Thoracic aorta (tissue), 2 donors: Measurements from ENCODE around the gene SF1. TPM values are rescaled to one million over a fixed set of nuclear protein-coding genes. Genes with fewer than 3 reads are reported as not detected.

ENCODE experiments used
- ATAC-seq: fragments of 150-250 bp; one replicate; pipeline ENCODE4 v1.8.0; 2017; ENCODE audit warnings: low read depth; ENCODE audit not compliant: insufficient number of reproducible peaks, low FRiP score
- DNase-seq: peaks from one replicate; pipeline ENCODE4 v3.0.0-alpha.2; 2020; ENCODE audit warnings: low spot score
- H3K27ac ChIP-seq, 2 donors: fragments of 200-600 bp; sonication (generic); 1 replicate in 1 of 2; 2 replicates in 1 of 2; pipeline ENCODE4 v1.5.1; 2016; ENCODE audit warnings: mild to moderate bottlenecking in 2 of 2, moderate library complexity in 2 of 2
- H3K27me3 ChIP-seq: fragments of 200-600 bp; sonication (generic); replicated peaks from 2 replicates; pipeline ENCODE4 v1.6.0; 2016; ENCODE audit warnings: mild to moderate bottlenecking; ENCODE audit not compliant: insufficient read depth
- H3K36me3 ChIP-seq: fragments of 200-600 bp; sonication (generic); one replicate; pipeline ENCODE4 v1.5.1; 2016
- H3K4me1 ChIP-seq, 2 donors: fragments of 200-600 bp; sonication (generic); 1 replicate in 1 of 2; 2 replicates in 1 of 2; pipeline versions ENCODE4 v1.5.1 to v1.6.0; 2016; ENCODE audit warnings: low read depth in 2 of 2, mild to moderate bottlenecking in 1 of 2; ENCODE audit not compliant: control insufficient read depth in 1 of 2
- H3K4me3 ChIP-seq: fragments of 200-600 bp; sonication (generic); 2 replicates; pipeline ENCODE4 v1.5.1; 2016; ENCODE audit warnings: mild to moderate bottlenecking
- H3K9me3 ChIP-seq: fragments of 200-600 bp; sonication (generic); 2 replicates; pipeline ENCODE4 v1.5.1; 2016
- CTCF ChIP-seq: fragments of 200-600 bp; sonication (generic); IDR thresholded peaks from one replicate; pipeline ENCODE4 v1.5.1; 2019; ENCODE audit warnings: antibody characterized with exemption
- total RNA-seq, 2 donors: library from RNA; depleted of rRNA; stranded (reverse); fragments of >200 nt; gene quantifications; one replicate each; pipeline versions ENCODE4 v1.1.0 to v1.2.3, GENCODE V29; 2016

Gene SF1
- total RNA-seq, 2 donors from 2014 or later = 250 to 512 TPM

GRCh38 chr11:64787526-64788320 is 9.4 kb upstream of the SF1 start:
- Histone ChIP-seq H3K4me1 (no peaks in the 10 kb centered on the region), H3K4me3 (no peak overlapping the region), H3K27ac (no peak overlapping the region), H3K36me3 (peaks cover 2% of the 10 kb centered on the region), H3K27me3 (no peaks in the 10 kb centered on the region), H3K9me3 (no peaks in the 10 kb centered on the region)
- TF ChIP-seq CTCF = peak; percentile 48
- no peak for DNase-seq
- no peak for ATAC-seq

GRCh38 chr11:64786308-64786707 is 8.0 kb upstream of the SF1 start:
- H3K9me3 ChIP-seq = no peaks in the 10 kb centered on the region
- H3K27ac ChIP-seq = no peak overlapping the region
- no peak for ATAC-seq
- H3K36me3 ChIP-seq = peaks cover 2% of the 10 kb centered on the region
- DNase-seq = no peak
- no peak overlapping the region for H3K4me3 ChIP-seq
- no peak for TF ChIP-seq CTCF
- no peaks in the 10 kb centered on the region for H3K4me1 ChIP-seq
- H3K27me3 ChIP-seq = no peaks in the 10 kb centered on the region

GRCh38 chr11:64784813-64785581 is 6.7 kb upstream of the SF1 start:
- no peaks in the 10 kb centered on the region for H3K36me3 ChIP-seq
- no peak overlapping the region for H3K27ac ChIP-seq
- no peaks in the 10 kb centered on the region for H3K9me3 ChIP-seq
- H3K27me3 ChIP-seq = no peaks in the 10 kb centered on the region
- TF ChIP-seq CTCF = no peak
- no peak overlapping the region for H3K4me3 ChIP-seq
- DNase-seq (no peak), ATAC-seq (no peak)
- H3K4me1 ChIP-seq = no peaks in the 10 kb centered on the region

- ATAC-seq = no peak
- peaks cover 34 to 41% of the 10 kb centered on the region in 2 donors for H3K4me1 ChIP-seq
- H3K27me3 ChIP-seq = no peaks in the 10 kb centered on the region
- peaks cover 30% of the 10 kb centered on the region for H3K36me3 ChIP-seq
- no peak for DNase-seq
- H3K27ac ChIP-seq = peak overlapping the region; percentile 99 to 100
- TF ChIP-seq CTCF = no peak
- peak overlapping the region; percentile 96 for H3K4me3 ChIP-seq
- H3K9me3 ChIP-seq = no peaks in the 10 kb centered on the region
These were observed 194 bp downstream of the SF1 start for GRCh38 chr11:64778223-64778472.

GRCh38 chr11:64777449-64778222 is 706 bp downstream of the SF1 start:
- ATAC-seq (no peak), DNase-seq (peak; percentile 26)
- no peaks in the 10 kb centered on the region for H3K27me3 ChIP-seq
- H3K9me3 ChIP-seq = no peaks in the 10 kb centered on the region
- no peak for TF ChIP-seq CTCF
- H3K4me1 ChIP-seq = peaks cover 39 to 46% of the 10 kb centered on the region in 2 donors
- H3K4me3 ChIP-seq = peak overlapping the region; percentile 96
- peaks cover 35% of the 10 kb centered on the region for H3K36me3 ChIP-seq
- H3K27ac ChIP-seq = peak overlapping the region; percentile 99 to 100
